GM12865 (cell line): Measurements from ENCODE around the gene AP2B1.

Experiments used
- DNase-seq: peaks from one replicate; pipeline ENCODE4 v3.0.0; 2010; ENCODE audit warnings: low read depth
- H3K4me3 ChIP-seq: 2 replicates; pipeline ENCODE4 v1.5.1; 2011; ENCODE audit warnings: mild to moderate bottlenecking, low read depth, low read length, control low read depth
- CTCF ChIP-seq: IDR thresholded peaks from 2 replicates; pipeline ENCODE4 v1.5.1; 2011; ENCODE audit warnings: low read length, control low read depth, low read depth, inconsistent platforms; ENCODE audit not compliant: insufficient read depth; ENCODE audit errors: missing control alignments

The AP2B1 gene

GRCh38 chr17:35588196-35588920 is 1.2 kb downstream of the AP2B1 start:
- TF ChIP-seq CTCF, result no peak
- peak overlapping the region; percentile 85 for H3K4me3 ChIP-seq
- peak; percentile 40 for DNase-seq

- TF ChIP-seq CTCF, result no peak
- DNase-seq, result no peak
- no peak overlapping the region for H3K4me3 ChIP-seq
Observed at GRCh38 chr17:35596072-35596471, 8.9 kb downstream of the AP2B1 start.

- no peak for DNase-seq
- no peak for TF ChIP-seq CTCF
Observed at GRCh38 chr17:35596530-35597233, 9.6 kb downstream of the AP2B1 start.

GRCh38 chr17:35597604-35598003 is 10.5 kb downstream of the AP2B1 start:
- no peak for DNase-seq
- no peak for TF ChIP-seq CTCF
- H3K4me3 ChIP-seq, result no peak overlapping the region

More at GRCh38 chr17:35596530-35597233, 9.6 kb downstream of the AP2B1 start:
- no peak overlapping the region for H3K4me3 ChIP-seq

- DNase-seq, result no peak
- no peak for TF ChIP-seq CTCF
- no peak overlapping the region for H3K4me3 ChIP-seq
Observed at GRCh38 chr17:35603674-35604073, 16.6 kb downstream of the AP2B1 start.

GRCh38 chr17:35605678-35606077 is 18.6 kb downstream of the AP2B1 start:
- no peak for DNase-seq
- TF ChIP-seq CTCF, result no peak
- H3K4me3 ChIP-seq, result no peak overlapping the region
